BE2C (cell line): ENCODE results near the gene EFCAB11.

Experiments
- DNase-seq: peaks from one replicate; pipeline ENCODE4 v3.0.0-alpha.2; 2020
- H3K27me3 ChIP-seq: fragments of 250-450 bp; sonication (Bioruptor Pico); 2 replicates; pipeline ENCODE4 v1.5.1; 2020; ENCODE audit warnings: mild to moderate bottlenecking
- H3K36me3 ChIP-seq: fragments of 250-450 bp; sonication (Bioruptor Pico); 2 replicates; pipeline ENCODE4 v1.5.1; 2020; ENCODE audit warnings: mild to moderate bottlenecking
- H3K4me1 ChIP-seq: fragments of 250-450 bp; sonication (Bioruptor Pico); 2 replicates; pipeline ENCODE4 v1.5.1; 2020
- H3K4me3 ChIP-seq: 2 replicates; pipeline ENCODE4 v1.5.1; 2011; ENCODE audit warnings: low read depth, low read length
- H3K9me3 ChIP-seq: fragments of 250-450 bp; sonication (Bioruptor Pico); 2 replicates; pipeline ENCODE4 v1.5.1; 2020
- CTCF ChIP-seq: IDR thresholded peaks from 2 replicates; pipeline ENCODE4 v1.5.1; 2012; ENCODE audit warnings: mild to moderate bottlenecking, low read depth, low read length

EFCAB11 gene

DNA sequence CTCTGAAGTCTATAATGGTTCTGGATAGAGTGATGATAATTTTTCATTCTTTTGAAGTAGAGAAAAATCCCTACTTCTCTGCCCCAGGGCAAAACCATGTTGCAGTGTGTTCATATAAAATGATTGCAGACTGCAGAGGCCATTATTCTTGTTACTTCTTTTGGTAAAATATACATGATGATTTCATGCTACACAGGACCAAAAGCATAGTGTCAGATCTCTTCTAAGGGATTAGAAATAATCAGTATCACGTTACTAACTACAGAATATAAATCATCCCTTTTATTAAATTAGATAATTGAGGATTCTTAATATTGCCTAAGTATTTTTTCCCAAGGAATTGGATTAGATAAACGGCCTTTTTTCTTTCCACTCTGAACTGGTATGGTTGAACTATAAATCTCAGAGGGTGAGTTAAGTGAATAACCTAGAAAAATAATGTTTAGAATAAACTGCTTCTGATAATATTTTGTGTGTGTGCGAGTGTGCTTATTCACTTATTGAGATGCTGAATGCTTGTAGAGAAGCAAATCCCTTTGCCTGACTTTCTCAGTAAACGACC is 156.2 kb downstream of the EFCAB11 start:
- H3K9me3 ChIP-seq, result no peaks in the 10 kb centered on the region
- no peaks in the 10 kb centered on the region for H3K4me1 ChIP-seq
- no peak for DNase-seq
- H3K27me3 ChIP-seq, result no peaks in the 10 kb centered on the region
- no peaks in the 10 kb centered on the region for H3K36me3 ChIP-seq
- H3K4me3 ChIP-seq, result no peak overlapping the region
- TF ChIP-seq CTCF, result no peak

DNA sequence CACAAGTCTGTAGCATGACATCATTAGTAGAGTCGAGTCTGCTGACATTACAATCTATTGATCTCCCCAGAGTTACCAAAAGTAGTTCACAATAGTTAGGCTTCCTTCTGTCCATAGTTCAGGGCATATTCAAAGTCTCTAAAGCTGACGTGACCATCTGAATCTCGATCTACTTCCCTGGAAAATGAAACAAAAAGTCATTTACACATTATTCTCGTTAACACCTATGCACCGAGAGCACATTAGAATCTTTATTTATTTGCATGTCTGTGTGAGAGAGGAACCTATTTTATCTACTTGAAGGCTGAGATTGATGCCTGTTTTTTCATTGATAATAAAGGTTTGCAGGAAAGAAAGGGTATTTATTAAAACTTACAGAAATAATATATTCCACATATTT is 157.4 kb downstream of the EFCAB11 start:
- Histone ChIP-seq H3K4me1 (no peaks in the 10 kb centered on the region), H3K9me3 (no peaks in the 10 kb centered on the region), H3K4me3 (no peak overlapping the region), H3K27me3 (no peaks in the 10 kb centered on the region), H3K36me3 (no peaks in the 10 kb centered on the region)
- DNase-seq, result no peak
- no peak for TF ChIP-seq CTCF

DNA sequence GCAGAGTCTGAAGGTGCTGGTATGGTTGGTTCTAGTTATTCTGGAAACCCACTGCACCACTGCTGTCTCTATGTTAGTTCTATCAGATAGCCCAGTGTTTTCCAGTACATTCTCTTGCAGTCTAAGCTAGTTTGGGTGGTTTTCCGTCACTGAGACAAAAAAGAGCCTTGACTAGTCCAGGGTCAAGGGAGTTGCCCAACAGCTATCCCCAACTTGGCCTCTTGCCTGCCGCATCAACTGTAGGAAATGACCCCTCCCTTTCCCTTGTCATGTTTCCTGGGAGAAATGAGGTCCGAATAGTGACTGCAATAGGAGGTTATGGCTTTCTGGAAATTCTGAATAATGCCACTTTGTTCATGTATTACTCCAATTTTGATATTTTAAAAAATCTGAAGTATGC is 160.4 kb downstream of the EFCAB11 start:
- Histone ChIP-seq H3K36me3 (no peaks in the 10 kb centered on the region), H3K4me3 (no peak overlapping the region), H3K27me3 (no peaks in the 10 kb centered on the region), H3K9me3 (no peaks in the 10 kb centered on the region), H3K4me1 (no peaks in the 10 kb centered on the region)
- DNase-seq, result no peak
- no peak for TF ChIP-seq CTCF

DNA sequence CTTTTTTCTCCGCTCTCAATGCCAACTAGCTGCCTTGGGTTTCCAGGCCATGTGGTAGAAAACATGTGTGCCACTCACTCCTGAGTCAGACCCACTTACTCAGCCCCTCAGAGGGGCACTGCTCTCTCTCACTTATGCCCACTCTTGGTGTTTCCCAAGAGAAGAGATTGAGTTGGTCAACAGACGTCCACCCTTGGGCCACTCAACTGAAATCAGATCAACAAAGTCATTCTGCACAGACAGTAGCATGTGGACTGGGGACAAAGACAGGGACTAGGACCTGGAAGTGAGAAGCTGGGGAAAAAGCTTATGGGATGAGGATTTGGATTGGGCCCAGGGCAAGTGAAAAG is 161.2 kb downstream of the EFCAB11 start:
- Histone ChIP-seq H3K9me3 (no peaks in the 10 kb centered on the region), H3K36me3 (no peaks in the 10 kb centered on the region), H3K4me3 (no peak overlapping the region), H3K4me1 (no peaks in the 10 kb centered on the region), H3K27me3 (no peaks in the 10 kb centered on the region)
- no peak for DNase-seq
- no peak for TF ChIP-seq CTCF

DNA sequence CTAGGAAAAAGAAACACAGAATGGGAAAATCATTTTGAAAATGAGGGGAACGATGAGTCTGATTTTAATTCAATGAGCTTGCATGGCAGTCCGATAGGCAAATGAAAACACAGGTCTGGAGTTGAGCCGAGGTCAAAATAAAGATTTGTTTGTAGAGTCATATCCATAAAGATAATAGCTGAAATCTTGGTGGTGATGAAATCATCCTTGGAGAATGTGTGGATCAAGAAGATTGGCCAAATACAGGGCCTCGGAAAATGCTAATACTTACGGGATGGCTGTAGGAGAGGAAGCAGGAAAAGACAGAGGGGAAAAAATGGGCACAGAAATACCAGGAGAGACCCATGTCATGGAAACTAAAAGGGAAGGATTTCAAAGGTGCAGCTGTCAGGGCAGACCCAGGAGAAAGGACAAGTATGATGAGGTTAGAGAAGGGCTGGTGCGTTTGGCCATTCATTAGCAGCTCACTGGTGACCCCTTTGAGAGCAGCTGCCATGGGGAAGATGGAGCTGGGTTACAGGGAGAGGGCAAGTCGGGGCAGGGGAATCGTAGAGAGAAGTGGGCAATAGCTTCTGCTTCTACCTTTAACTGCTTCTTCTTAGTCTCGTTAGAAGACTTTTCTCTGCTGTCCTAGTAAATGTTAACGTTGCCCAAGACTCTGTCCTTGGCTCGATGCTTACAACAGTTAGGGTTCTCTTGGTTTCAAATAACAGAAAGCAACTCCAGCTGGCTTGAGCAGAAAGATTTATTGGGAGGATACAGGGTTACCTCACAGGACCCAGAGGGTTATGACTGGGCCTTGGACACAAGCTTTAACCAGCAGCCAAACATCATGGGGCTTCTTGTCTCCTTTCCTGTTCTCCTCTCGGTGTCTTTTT is 161.8 kb downstream of the EFCAB11 start:
- Histone ChIP-seq H3K36me3 (no peaks in the 10 kb centered on the region), H3K27me3 (no peaks in the 10 kb centered on the region), H3K9me3 (no peaks in the 10 kb centered on the region), H3K4me3 (no peak overlapping the region), H3K4me1 (no peaks in the 10 kb centered on the region)
- no peak for TF ChIP-seq CTCF
- no peak for DNase-seq

DNA sequence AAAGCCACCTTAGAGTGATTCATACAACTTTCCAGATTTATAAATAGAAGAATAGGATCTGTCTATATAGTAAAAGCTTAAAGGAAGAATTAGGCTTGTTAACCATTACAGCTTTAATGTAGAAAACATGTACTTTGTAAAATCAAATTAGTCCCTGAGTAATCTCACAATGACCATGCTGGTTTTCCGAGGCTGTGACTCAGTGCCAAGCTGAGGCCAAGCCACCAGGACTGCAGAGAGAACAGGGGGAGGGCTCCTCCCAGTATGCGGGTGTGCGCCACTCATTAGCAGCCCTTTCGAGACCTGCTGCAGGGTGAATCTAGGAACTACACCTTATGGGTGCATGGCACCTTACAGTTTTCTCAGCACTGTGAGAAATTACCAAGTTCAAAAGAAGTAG is 167.0 kb downstream of the EFCAB11 start:
- no peaks in the 10 kb centered on the region for H3K9me3 ChIP-seq
- H3K4me1 ChIP-seq, result peaks cover 9% of the 10 kb centered on the region
- H3K4me3 ChIP-seq, result no peak overlapping the region
- no peaks in the 10 kb centered on the region for H3K36me3 ChIP-seq
- no peak for TF ChIP-seq CTCF
- peak; percentile 83 for DNase-seq
- no peaks in the 10 kb centered on the region for H3K27me3 ChIP-seq
